Measurements from ENCODE around the gene MTCL1. TPM values are rescaled to one million over a fixed set of nuclear protein-coding genes. Genes with fewer than 3 reads are reported as not detected.

MTCL1 gene
- total and polyA plus RNA-seq, 4 donors = 1.3 to 12.4 (median 3.7) TPM

DNA sequence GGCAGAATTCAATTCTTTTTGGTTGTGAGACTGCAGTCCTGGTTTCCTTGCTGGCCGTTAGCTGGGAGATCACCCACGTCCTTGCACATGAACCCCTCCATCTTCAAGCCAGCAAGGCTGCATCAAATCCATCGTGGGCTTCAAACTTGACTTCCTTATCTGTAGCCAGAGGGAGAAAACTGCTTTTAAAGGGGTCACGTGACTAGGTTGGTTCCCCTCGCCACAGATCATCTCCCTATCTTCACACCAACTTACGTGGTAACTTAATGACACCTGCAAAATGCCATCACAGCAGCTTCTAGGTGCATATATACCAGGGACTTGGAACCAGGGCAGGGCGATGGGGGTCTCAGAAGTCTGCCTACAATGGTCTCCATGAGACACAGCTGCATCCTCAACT is 169.5 kb downstream of the MTCL1 start:
- DNase-seq (no peak), ATAC-seq (ENCODE audit: insufficient read depth, low FRiP score) (no peak)
- no peaks in the 10 kb centered on the region for H3K36me3 ChIP-seq (ENCODE audit: control insufficient read depth in 4 of 4, insufficient read depth in 4 of 4, low read length in 4 of 4)
- H3K9ac ChIP-seq (ENCODE audit: insufficient read depth in 1 of 2, low read length in 2 of 2) = no peak overlapping the region
- no peak overlapping the region for H3K4me3 ChIP-seq
- no peaks in the 10 kb centered on the region for H3K27me3 ChIP-seq (ENCODE audit: control insufficient read depth in 3 of 3, insufficient read depth in 3 of 3, low read length in 2 of 3)
- H3K27ac ChIP-seq (ENCODE audit: low read depth in 1 of 2, low read length in 1 of 2) = no peak overlapping the region
- 71 to 74% methylated on average over 7 of the region's 7 CpGs for WGBS, 2 donors
- TF ChIP-seq, protein P1, sequence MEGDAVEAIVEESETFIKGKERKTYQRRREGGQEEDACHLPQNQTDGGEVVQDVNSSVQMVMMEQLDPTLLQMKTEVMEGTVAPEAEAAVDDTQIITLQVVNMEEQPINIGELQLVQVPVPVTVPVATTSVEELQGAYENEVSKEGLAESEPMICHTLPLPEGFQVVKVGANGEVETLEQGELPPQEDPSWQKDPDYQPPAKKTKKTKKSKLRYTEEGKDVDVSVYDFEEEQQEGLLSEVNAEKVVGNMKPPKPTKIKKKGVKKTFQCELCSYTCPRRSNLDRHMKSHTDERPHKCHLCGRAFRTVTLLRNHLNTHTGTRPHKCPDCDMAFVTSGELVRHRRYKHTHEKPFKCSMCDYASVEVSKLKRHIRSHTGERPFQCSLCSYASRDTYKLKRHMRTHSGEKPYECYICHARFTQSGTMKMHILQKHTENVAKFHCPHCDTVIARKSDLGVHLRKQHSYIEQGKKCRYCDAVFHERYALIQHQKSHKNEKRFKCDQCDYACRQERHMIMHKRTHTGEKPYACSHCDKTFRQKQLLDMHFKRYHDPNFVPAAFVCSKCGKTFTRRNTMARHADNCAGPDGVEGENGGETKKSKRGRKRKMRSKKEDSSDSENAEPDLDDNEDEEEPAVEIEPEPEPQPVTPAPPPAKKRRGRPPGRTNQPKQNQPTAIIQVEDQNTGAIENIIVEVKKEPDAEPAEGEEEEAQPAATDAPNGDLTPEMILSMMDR (IDR thresholded peaks at IDR 0.05; ENCODE audit: control extremely low read depth, extremely low read depth) = no peak
- H3K4me1 ChIP-seq (ENCODE audit: control insufficient read depth in 5 of 5, insufficient read depth in 5 of 5, low read length in 5 of 5) = no peaks in the 10 kb centered on the region
- H3K9me3 ChIP-seq (ENCODE audit: control insufficient read depth in 4 of 4, insufficient read depth in 3 of 4, low read length in 3 of 4) = no peaks in the 10 kb centered on the region

GRCh38 chr18:8876887-8877286 is 171.5 kb downstream of the MTCL1 start:
- Histone ChIP-seq H3K27ac (ENCODE audit: low read depth in 1 of 2, low read length in 1 of 2) (no peak overlapping the region), H3K9ac (ENCODE audit: insufficient read depth in 1 of 2, low read length in 2 of 2) (no peak overlapping the region), H3K4me3 (no peak overlapping the region), H3K27me3 (ENCODE audit: control insufficient read depth in 3 of 3, insufficient read depth in 3 of 3, low read length in 2 of 3) (no peaks in the 10 kb centered on the region), H3K36me3 (ENCODE audit: control insufficient read depth in 4 of 4, insufficient read depth in 4 of 4, low read length in 4 of 4) (no peaks in the 10 kb centered on the region), H3K9me3 (ENCODE audit: control insufficient read depth in 4 of 4, insufficient read depth in 3 of 4, low read length in 3 of 4) (no peaks in the 10 kb centered on the region), H3K4me1 (ENCODE audit: control insufficient read depth in 5 of 5, insufficient read depth in 5 of 5, low read length in 5 of 5) (no peaks in the 10 kb centered on the region)
- 77 to 91% methylated on average over 5 of the region's 5 CpGs for WGBS, 2 donors
- DNase-seq (no peak), ATAC-seq (ENCODE audit: insufficient read depth, low FRiP score) (no peak)
- TF ChIP-seq, protein P1 (IDR thresholded peaks at IDR 0.05; ENCODE audit: control extremely low read depth, extremely low read depth) = no peak

GRCh38 chr18:8881103-8881502 is 175.7 kb downstream of the MTCL1 start:
- no peak for DNase-seq
- H3K27me3 ChIP-seq (ENCODE audit: control insufficient read depth in 3 of 3, insufficient read depth in 3 of 3, low read length in 2 of 3) = no peaks in the 10 kb centered on the region
- H3K27ac ChIP-seq (ENCODE audit: low read depth in 1 of 2, low read length in 1 of 2) = no peak overlapping the region
- H3K36me3 ChIP-seq (ENCODE audit: control insufficient read depth in 4 of 4, insufficient read depth in 4 of 4, low read length in 4 of 4) = no peaks in the 10 kb centered on the region
- WGBS, 2 donors = 95 to 96% methylated on average over 1 of the region's 1 CpG
- H3K9me3 ChIP-seq (ENCODE audit: control insufficient read depth in 4 of 4, insufficient read depth in 3 of 4, low read length in 3 of 4) = peaks cover 0 to 3% (median 0%) of the 10 kb centered on the region in 4 donors
- no peaks in the 10 kb centered on the region for H3K4me1 ChIP-seq (ENCODE audit: control insufficient read depth in 5 of 5, insufficient read depth in 5 of 5, low read length in 5 of 5)
- H3K4me3 ChIP-seq = no peak overlapping the region
- no peak overlapping the region for H3K9ac ChIP-seq (ENCODE audit: insufficient read depth in 1 of 2, low read length in 2 of 2)
- TF ChIP-seq, protein P1 (IDR thresholded peaks at IDR 0.05; ENCODE audit: control extremely low read depth, extremely low read depth) = no peak
- ATAC-seq (ENCODE audit: insufficient read depth, low FRiP score) = no peak

Small RNA genes within 50 kb of the gene (small RNA-seq; reads per million reads assigned to genes)
- not detected for gene RF00019 (ENCODE audit: low replicate concordance)

Other genes starting within 250 kb of the MTCL1 start
- 10 to 100 TPM; 36.3 to 74.5 TPM for gene RAB12, start 96.1 kb upstream of the MTCL1 start, total RNA-seq
- 10 to 100 TPM; 26.7 to 42.1 TPM for gene RAB12, start 96.1 kb upstream of the MTCL1 start, polyA plus RNA-seq

All from lung (tissue), 13 donors.